Cardiac fibroblast (primary cell): Measurements from ENCODE around the gene FAM83D.

Source experiments
- DNase-seq, 2 donors: peaks; one replicate each; pipeline versions ENCODE4 v3.0.0 to v3.0.0-alpha.2; 2010; ENCODE audit warnings: low read depth in 2 of 2
- H3K4me3 ChIP-seq, 2 donors: replicated peaks in 1 of 2; 1 replicate in 1 of 2; 2 replicates in 1 of 2; pipeline ENCODE4 v1.5.1; 2011; ENCODE audit warnings: low read depth in 2 of 2, low read length in 2 of 2, mild to moderate bottlenecking in 2 of 2, moderate library complexity in 1 of 2
- CTCF ChIP-seq: IDR thresholded peaks from one replicate; pipeline ENCODE4 v1.5.1; 2011; ENCODE audit warnings: low read depth, mild to moderate bottlenecking, low read length, inconsistent platforms

The FAM83D gene

DNA sequence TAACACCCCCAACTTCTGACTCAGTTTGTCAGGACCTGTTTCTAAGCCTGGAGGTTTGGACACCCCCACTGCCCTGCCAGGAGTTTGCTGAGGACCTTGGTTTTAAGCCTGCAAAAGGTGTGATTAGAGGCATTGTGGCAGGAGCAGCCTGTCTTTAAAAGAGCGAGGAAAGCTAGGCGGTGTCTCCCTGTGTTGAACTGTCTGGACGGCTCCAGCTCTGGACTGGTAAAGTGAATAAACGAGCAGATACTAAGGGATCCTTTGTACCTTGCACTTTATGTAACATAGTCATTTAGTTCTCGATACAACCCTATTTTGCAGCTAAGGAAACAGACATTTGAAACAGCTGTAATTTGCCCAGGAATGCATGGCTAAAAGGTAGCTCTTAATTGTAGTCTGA, 14.4 kb downstream of the FAM83D start:
- TF ChIP-seq CTCF = no peak
- no peak overlapping the region for H3K4me3 ChIP-seq
- DNase-seq = no peak

DNA sequence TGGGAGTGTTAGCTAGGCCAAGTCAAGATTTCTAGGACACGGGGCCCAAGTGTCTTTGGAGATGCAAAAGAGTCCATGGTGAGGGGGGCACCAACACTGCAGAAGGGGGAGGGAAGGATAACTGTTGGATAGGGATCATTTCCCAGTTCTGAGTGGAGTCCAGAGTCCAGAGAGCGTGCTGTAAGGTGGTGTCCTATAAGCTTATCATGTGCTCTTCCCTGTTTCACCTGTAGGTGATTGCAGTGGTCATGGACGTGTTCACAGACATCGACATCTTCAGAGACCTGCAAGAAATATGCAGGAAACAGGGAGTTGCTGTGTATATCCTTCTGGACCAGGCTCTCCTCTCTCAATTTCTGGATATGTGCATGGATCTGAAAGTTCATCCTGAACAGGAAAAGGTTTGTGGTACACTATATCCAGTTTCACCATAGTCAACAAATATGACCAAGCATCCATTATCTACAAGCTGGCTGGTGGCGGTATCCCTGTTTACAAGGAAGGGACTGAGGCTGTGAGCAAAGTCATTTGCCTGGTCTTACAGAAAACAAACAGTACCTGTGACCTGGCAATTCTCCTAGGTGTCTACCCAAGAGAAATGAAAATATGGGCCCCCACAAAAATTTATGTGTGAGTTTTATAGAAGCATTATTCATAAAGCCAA, 15.6 kb downstream of the FAM83D start:
- no peak for DNase-seq
- no peak overlapping the region for H3K4me3 ChIP-seq
- no peak for TF ChIP-seq CTCF

DNA sequence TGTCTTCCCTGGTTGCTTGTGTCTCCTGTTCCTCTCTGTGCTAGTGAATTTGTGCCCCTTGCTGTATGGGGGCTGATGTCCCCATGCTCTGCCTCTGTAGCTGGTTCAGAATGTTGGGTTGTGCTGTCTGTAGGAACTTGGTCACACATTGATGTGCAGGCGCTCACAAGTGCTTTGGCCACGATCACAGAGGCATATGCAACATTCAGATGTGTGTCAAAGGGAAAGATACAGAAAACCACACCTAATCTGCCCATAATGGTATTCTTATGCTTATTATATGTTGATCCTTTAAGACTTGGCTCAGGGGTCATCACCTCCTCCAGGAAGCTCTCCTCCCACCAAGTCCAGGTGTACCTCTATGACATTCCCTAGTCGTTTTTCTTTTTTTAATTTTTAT, 18.8 kb downstream of the FAM83D start:
- no peak for TF ChIP-seq CTCF
- no peak for DNase-seq
- no peak overlapping the region for H3K4me3 ChIP-seq

- no peak for DNase-seq
- no peak overlapping the region for H3K4me3 ChIP-seq
- TF ChIP-seq CTCF = no peak
Measured at GRCh38 chr20:38946836-38947235, 20.6 kb downstream of the FAM83D start.

GRCh38 chr20:38947931-38948362, 21.7 kb downstream of the FAM83D start:
- no peak for DNase-seq
- TF ChIP-seq CTCF = no peak
- no peak overlapping the region for H3K4me3 ChIP-seq

- no peak for DNase-seq
- no peak for TF ChIP-seq CTCF
- H3K4me3 ChIP-seq = no peak overlapping the region
Measured at GRCh38 chr20:38950254-38950653, 24.0 kb downstream of the FAM83D start.

- no peak for TF ChIP-seq CTCF
- no peak overlapping the region for H3K4me3 ChIP-seq
Measured at GRCh38 chr20:38951611-38952010, 25.4 kb downstream of the FAM83D start.

More at GRCh38 chr20:38951611-38952010, 25.4 kb downstream of the FAM83D start:
- DNase-seq = no peak
